AG04450 (cell line): ENCODE data around the gene XPA. TPM values are rescaled to one million over a fixed set of nuclear protein-coding genes. Genes with fewer than 3 reads are reported as not detected.

ENCODE experiments used
- CTCF ChIA-PET: fragments of 300-600, 350-600 bp; formaldehyde crosslinking; extraction: SDS; loops from one replicate; lab custom pipeline; 2022; ENCODE audit warnings: antibody characterized with exemption, inconsistent platforms; lab: Charles Lee
- POLR2A ChIA-PET: fragments of 350-600 bp; formaldehyde crosslinking; extraction: SDS; loops from one replicate; lab custom pipeline; 2021; ENCODE audit warnings: antibody characterized with exemption, inconsistent platforms; lab: Yijun Ruan, JAX
- DNase-seq: peaks from one replicate; pipeline ENCODE4 v3.0.0-alpha.2; 2011; ENCODE audit warnings: low read depth, low spot score
- H3K27ac ChIP-seq: one replicate; pipeline ENCODE4 v1.5.1; 2012; ENCODE audit warnings: low read depth, low read length, control low read depth
- H3K27me3 ChIP-seq: one replicate; pipeline ENCODE4 v1.6.0; 2012; ENCODE audit warnings: low read length; ENCODE audit not compliant: control insufficient read depth, insufficient read depth
- H3K4me3 ChIP-seq: 2 replicates; pipeline ENCODE4 v1.5.1; 2011; ENCODE audit warnings: mild to moderate bottlenecking, low read depth, low read length, control low read depth
- H3K9me3 ChIP-seq: 2 replicates; pipeline ENCODE4 v1.5.1; 2012; ENCODE audit warnings: low read length; ENCODE audit not compliant: control insufficient read depth, insufficient read depth
- CTCF ChIP-seq: IDR thresholded peaks from 2 replicates; pipeline ENCODE4 v1.5.1; 2011; ENCODE audit warnings: low read depth, low read length, control low read depth, inconsistent platforms
- polyA plus RNA-seq: library from polyadenylated mRNA; depleted of rRNA; stranded (reverse); fragments of >200 nt; gene quantifications from 2 replicates; pipeline ENCODE4 v1.2.3, GENCODE V29; 2011

The XPA gene
- polyA plus RNA-seq, 1 experiment, result 4.7 TPM

- no peak for TF ChIP-seq CTCF
- no peak overlapping the region for H3K27ac ChIP-seq
- ChIA-PET CTCF (no interaction called here), POLR2A (no interaction called here)
- DNase-seq, result no peak
- H3K27me3 ChIP-seq, result peaks cover 26% of the 10 kb centered on the region
- H3K9me3 ChIP-seq, result no peaks in the 10 kb centered on the region
- no peak overlapping the region for H3K4me3 ChIP-seq
Observed at GRCh38 chr9:97722331-97722730, 25.2 kb upstream of the XPA start.

DNA sequence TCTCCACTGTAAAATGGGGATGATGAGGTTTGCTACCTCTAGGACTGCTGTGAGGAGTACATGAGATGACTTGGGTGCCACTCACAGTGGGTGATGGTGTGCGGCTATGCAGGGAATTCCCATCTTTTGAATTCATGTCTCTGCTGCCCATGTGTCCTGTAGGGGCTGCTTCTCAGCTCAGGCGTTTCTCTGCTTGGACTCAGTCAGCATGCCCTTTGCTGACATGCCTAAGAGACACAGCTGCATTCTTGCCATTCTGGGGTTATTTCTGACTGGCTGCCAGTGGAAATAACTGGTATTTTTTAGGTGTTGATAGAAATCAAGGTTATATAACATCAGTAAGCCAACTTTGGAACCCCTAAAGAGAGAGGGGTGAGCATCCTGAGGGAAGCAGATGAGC, 24.3 kb upstream of the XPA start:
- Histone ChIP-seq H3K27ac (no peak overlapping the region), H3K27me3 (peaks cover 21% of the 10 kb centered on the region), H3K4me3 (no peak overlapping the region), H3K9me3 (no peaks in the 10 kb centered on the region)
- no peak for TF ChIP-seq CTCF
- CTCF ChIA-PET, result no interaction called here
- POLR2A ChIA-PET, result no interaction called here
- no peak for DNase-seq

- DNase-seq, result no peak
- ChIA-PET CTCF (interaction anchor here (1.4 kb wide), 1 partner anchor 183 kb away, joined by 3 read pairs; no protein-coding TSS in a partner anchor), POLR2A (no interaction called here)
- H3K27me3 ChIP-seq, result peaks cover 13% of the 10 kb centered on the region
- no peak overlapping the region for H3K4me3 ChIP-seq
- no peak overlapping the region for H3K27ac ChIP-seq
- no peak for TF ChIP-seq CTCF
- H3K9me3 ChIP-seq, result no peaks in the 10 kb centered on the region
Observed at GRCh38 chr9:97717866-97718265, 20.7 kb upstream of the XPA start.

- H3K4me3 ChIP-seq, result no peak overlapping the region
- H3K27ac ChIP-seq, result no peak overlapping the region
- ChIA-PET POLR2A (interaction anchor here (1.0 kb wide), 1 partner anchor 186 kb away, joined by 3 read pairs; no protein-coding TSS in a partner anchor), CTCF (interaction anchor here (0.7 to 5.4 kb wide), 3 partner anchors 187 to 210 kb away, joined by 3 to 66 read pairs (median 3); no protein-coding TSS in a partner anchor)
- H3K27me3 ChIP-seq, result peaks cover 9% of the 10 kb centered on the region
- no peaks in the 10 kb centered on the region for H3K9me3 ChIP-seq
- TF ChIP-seq CTCF, result no peak
- no peak for DNase-seq
Observed at GRCh38 chr9:97714435-97714834, 17.3 kb upstream of the XPA start.

DNA sequence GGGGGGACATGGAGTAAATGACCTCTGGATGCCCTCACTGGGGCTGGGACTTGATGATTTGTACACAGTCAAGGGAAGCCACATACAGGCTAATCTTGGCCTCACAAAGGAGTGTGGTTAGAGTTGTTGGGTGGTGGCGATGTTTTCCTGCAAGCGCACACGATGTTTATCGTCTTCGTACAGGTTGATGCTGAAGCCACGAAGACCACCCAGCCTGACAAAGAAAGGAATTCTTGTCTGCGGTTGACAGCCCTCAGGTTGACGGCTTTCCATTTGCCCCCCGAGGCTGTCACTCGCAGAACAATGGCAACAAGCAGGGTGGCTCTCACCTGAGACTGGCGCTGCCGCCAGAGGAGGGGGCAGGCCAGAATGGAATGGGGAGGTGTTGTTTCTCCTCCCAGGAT, 14.1 kb upstream of the XPA start:
- Histone ChIP-seq H3K9me3 (no peaks in the 10 kb centered on the region), H3K4me3 (no peak overlapping the region), H3K27me3 (peaks cover 4% of the 10 kb centered on the region), H3K27ac (no peak overlapping the region)
- POLR2A ChIA-PET, result no interaction called here
- CTCF ChIA-PET, result interaction anchor here (1.4 to 5.4 kb wide), 2 partner anchors 187 to 190 kb away, joined by 4 to 66 read pairs; no protein-coding TSS in a partner anchor
- no peak for TF ChIP-seq CTCF
- no peak for DNase-seq
